Measurements from ENCODE around the gene PLXNA1. TPM values are rescaled to one million over a fixed set of nuclear protein-coding genes. Genes with fewer than 3 reads are reported as not detected.

The PLXNA1 gene
- total and polyA plus RNA-seq, 4 donors: 0.92 to 8.3 (median 4.4) TPM

DNA sequence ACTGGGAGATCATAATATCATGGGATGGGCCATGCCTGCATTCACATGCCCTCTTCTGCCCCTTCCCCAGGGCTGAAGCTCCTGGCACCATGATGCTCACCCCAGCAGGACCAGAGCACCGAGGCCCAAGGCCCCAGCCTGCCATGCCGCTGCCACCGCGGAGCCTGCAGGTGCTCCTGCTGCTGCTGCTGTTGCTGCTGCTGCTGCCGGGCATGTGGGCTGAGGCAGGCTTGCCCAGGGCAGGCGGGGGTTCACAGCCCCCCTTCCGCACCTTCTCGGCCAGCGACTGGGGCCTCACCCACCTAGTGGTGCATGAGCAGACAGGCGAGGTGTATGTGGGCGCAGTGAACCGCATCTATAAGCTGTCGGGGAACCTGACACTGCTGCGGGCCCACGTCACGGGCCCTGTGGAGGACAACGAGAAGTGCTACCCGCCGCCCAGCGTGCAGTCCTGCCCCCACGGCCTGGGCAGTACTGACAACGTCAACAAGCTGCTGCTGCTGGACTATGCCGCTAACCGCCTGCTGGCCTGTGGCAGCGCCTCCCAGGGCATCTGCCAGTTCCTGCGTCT, 5.6 kb downstream of the PLXNA1 start:
- Histone ChIP-seq H3K27ac (ENCODE audit: low read depth in 1 of 2, low read length in 2 of 2) (no peak overlapping the region), H3K9ac (ENCODE audit: low read depth in 1 of 2, low read length in 2 of 2) (no peak overlapping the region), H3K4me1 (ENCODE audit: control insufficient read depth in 4 of 4, insufficient read depth in 4 of 4, low read length in 3 of 4) (peaks cover 0 to 4% (median 3%) of the 10 kb centered on the region in 4 donors), H3K9me3 (ENCODE audit: control insufficient read depth in 4 of 4, low read length in 3 of 4) (no peaks in the 10 kb centered on the region), H3K27me3 (ENCODE audit: control insufficient read depth in 4 of 4, insufficient read depth in 4 of 4, low read length in 3 of 4) (no peaks in the 10 kb centered on the region), H3K4me3 (ENCODE audit: low read depth in 1 of 3, low read length in 3 of 3) (no peak overlapping the region), H3K36me3 (ENCODE audit: control insufficient read depth in 4 of 4, insufficient read depth in 3 of 4, low read depth in 1 of 4, low read length in 3 of 4) (peaks cover 0 to 14% (median under 1%) of the 10 kb centered on the region in 4 donors)
- TF ChIP-seq JUND (IDR thresholded peaks at IDR 0.05) (no peak), FOXA1 (IDR thresholded peaks at IDR 0.05) (no peak), HNF4G (IDR thresholded peaks at IDR 0.05) (no peak), GABPA (IDR thresholded peaks at IDR 0.05 in 1 of 2, conservative IDR thresholded peaks at IDR 0.05 in 1 of 2) (no peak), RXRA (IDR thresholded peaks at IDR 0.05) (no peak), HNF4A (conservative IDR thresholded peaks at IDR 0.05) (no peak), SP1 (IDR thresholded peaks at IDR 0.05) (no peak), EGR1 (IDR thresholded peaks at IDR 0.05; ENCODE audit: low read depth in 2 of 2) (no peak), YY1 (IDR thresholded peaks at IDR 0.05) (no peak), CTCF (IDR thresholded peaks at IDR 0.05; ENCODE audit: low read depth, low read length, missing input control) (no peak), TAF1 (conservative IDR thresholded peaks at IDR 0.05) (no peak), FOXA2 (IDR thresholded peaks at IDR 0.05) (no peak)
- TF ChIP-seq, protein P1, sequence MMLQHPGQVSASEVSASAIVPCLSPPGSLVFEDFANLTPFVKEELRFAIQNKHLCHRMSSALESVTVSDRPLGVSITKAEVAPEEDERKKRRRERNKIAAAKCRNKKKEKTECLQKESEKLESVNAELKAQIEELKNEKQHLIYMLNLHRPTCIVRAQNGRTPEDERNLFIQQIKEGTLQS (IDR thresholded peaks at IDR 0.05): no peak
- TF ChIP-seq, protein P2, sequence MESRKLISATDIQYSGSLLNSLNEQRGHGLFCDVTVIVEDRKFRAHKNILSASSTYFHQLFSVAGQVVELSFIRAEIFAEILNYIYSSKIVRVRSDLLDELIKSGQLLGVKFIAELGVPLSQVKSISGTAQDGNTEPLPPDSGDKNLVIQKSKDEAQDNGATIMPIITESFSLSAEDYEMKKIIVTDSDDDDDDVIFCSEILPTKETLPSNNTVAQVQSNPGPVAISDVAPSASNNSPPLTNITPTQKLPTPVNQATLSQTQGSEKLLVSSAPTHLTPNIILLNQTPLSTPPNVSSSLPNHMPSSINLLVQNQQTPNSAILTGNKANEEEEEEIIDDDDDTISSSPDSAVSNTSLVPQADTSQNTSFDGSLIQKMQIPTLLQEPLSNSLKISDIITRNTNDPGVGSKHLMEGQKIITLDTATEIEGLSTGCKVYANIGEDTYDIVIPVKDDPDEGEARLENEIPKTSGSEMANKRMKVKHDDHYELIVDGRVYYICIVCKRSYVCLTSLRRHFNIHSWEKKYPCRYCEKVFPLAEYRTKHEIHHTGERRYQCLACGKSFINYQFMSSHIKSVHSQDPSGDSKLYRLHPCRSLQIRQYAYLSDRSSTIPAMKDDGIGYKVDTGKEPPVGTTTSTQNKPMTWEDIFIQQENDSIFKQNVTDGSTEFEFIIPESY (IDR thresholded peaks at IDR 0.05): no peak
- WGBS: 97% methylated on average over 26 of the region's 26 CpGs
- no peak for DNase-seq (ENCODE audit: low spot score)

GRCh38 chr3:126989316-126990023, 6.6 kb downstream of the PLXNA1 start:
- 95% methylated on average over 36 of the region's 36 CpGs for WGBS
- Histone ChIP-seq H3K27ac (ENCODE audit: low read depth in 1 of 2, low read length in 2 of 2) (no peak overlapping the region), H3K27me3 (ENCODE audit: control insufficient read depth in 4 of 4, insufficient read depth in 4 of 4, low read length in 3 of 4) (no peaks in the 10 kb centered on the region), H3K9me3 (ENCODE audit: control insufficient read depth in 4 of 4, low read length in 3 of 4) (no peaks in the 10 kb centered on the region), H3K36me3 (ENCODE audit: control insufficient read depth in 4 of 4, insufficient read depth in 3 of 4, low read depth in 1 of 4, low read length in 3 of 4) (peaks cover 0 to 14% (median under 1%) of the 10 kb centered on the region in 4 donors), H3K4me1 (ENCODE audit: control insufficient read depth in 4 of 4, insufficient read depth in 4 of 4, low read length in 3 of 4) (no peaks in the 10 kb centered on the region), H3K9ac (ENCODE audit: low read depth in 1 of 2, low read length in 2 of 2) (no peak overlapping the region), H3K4me3 (ENCODE audit: low read depth in 1 of 3, low read length in 3 of 3) (no peak overlapping the region)
- no peak for TF ChIP-seq SP1 (IDR thresholded peaks at IDR 0.05)
- no peak for TF ChIP-seq JUND (IDR thresholded peaks at IDR 0.05)
- TF ChIP-seq, protein P3, sequence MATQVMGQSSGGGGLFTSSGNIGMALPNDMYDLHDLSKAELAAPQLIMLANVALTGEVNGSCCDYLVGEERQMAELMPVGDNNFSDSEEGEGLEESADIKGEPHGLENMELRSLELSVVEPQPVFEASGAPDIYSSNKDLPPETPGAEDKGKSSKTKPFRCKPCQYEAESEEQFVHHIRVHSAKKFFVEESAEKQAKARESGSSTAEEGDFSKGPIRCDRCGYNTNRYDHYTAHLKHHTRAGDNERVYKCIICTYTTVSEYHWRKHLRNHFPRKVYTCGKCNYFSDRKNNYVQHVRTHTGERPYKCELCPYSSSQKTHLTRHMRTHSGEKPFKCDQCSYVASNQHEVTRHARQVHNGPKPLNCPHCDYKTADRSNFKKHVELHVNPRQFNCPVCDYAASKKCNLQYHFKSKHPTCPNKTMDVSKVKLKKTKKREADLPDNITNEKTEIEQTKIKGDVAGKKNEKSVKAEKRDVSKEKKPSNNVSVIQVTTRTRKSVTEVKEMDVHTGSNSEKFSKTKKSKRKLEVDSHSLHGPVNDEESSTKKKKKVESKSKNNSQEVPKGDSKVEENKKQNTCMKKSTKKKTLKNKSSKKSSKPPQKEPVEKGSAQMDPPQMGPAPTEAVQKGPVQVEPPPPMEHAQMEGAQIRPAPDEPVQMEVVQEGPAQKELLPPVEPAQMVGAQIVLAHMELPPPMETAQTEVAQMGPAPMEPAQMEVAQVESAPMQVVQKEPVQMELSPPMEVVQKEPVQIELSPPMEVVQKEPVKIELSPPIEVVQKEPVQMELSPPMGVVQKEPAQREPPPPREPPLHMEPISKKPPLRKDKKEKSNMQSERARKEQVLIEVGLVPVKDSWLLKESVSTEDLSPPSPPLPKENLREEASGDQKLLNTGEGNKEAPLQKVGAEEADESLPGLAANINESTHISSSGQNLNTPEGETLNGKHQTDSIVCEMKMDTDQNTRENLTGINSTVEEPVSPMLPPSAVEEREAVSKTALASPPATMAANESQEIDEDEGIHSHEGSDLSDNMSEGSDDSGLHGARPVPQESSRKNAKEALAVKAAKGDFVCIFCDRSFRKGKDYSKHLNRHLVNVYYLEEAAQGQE (IDR thresholded peaks at IDR 0.05): no peak
- TF ChIP-seq HNF4G (IDR thresholded peaks at IDR 0.05): no peak
- no peak for TF ChIP-seq FOXA2 (IDR thresholded peaks at IDR 0.05)
- no peak for TF ChIP-seq EGR1 (IDR thresholded peaks at IDR 0.05; ENCODE audit: low read depth in 2 of 2)
- TF ChIP-seq TAF1 (conservative IDR thresholded peaks at IDR 0.05): no peak
- no peak for DNase-seq (ENCODE audit: low spot score)
